ENCODE data around the gene GPRASP2.

Gene GPRASP2

DNA sequence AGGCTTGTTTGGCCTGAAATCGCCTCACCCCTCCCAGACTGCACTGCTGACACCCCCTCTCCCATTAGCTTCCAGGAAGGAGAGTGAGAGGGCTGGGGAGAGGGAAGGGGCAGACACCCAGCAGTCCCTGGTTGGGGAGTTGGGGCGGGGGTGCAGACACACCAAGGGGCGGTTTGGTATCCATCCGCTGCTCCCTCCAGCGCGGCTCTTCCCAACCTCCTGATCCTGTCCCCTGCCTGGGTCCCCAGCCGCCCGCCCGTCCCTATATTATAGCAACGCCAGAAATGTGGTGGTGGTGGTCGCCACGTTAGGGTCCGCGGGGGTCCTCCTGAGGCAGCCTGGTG lies 33.2 kb downstream of the GPRASP2 start:
- no peak for DNase-seq (ENCODE audit: low spot score)

- DNase-seq (ENCODE audit: low spot score), result no peak
Observed at GRCh38 chrX:102745857-102746584, 33.8 kb downstream of the GPRASP2 start.

- DNase-seq (ENCODE audit: low spot score), result no peak
Observed at GRCh38 chrX:102765217-102765616, 53.0 kb downstream of the GPRASP2 start.

GRCh38 chrX:102765809-102766208 lies 53.6 kb downstream of the GPRASP2 start:
- no peak for DNase-seq (ENCODE audit: low spot score)

- DNase-seq (ENCODE audit: low spot score), result no peak
Observed at GRCh38 chrX:102767287-102767686, 55.0 kb downstream of the GPRASP2 start.
